H9 (cell line): Measurements from ENCODE around the gene WWC1. TPM values are rescaled to one million over a fixed set of nuclear protein-coding genes. Genes with fewer than 3 reads are reported as not detected.

Experiments
- DNase-seq: peaks from one replicate; pipeline ENCODE4 v3.0.0-alpha.2; 2017
- H2AFZ ChIP-seq: one replicate; pipeline ENCODE4 v1.6.1; 2013; ENCODE audit warnings: mild to moderate bottlenecking, low read length, control low read depth, moderate library complexity
- H2AK5ac ChIP-seq: 2 replicates; pipeline ENCODE4 v1.6.1; 2013; ENCODE audit warnings: low read length, control low read depth, mixed read lengths; ENCODE audit not compliant: insufficient read length
- H2BK120ac ChIP-seq: one replicate; pipeline ENCODE4 v1.6.1; 2013; ENCODE audit warnings: low read depth, mild to moderate bottlenecking, low read length, control low read depth, inconsistent platforms; ENCODE audit not compliant: poor library complexity, severe bottlenecking
- H2BK12ac ChIP-seq: 2 replicates; pipeline ENCODE4 v1.6.1; 2013; ENCODE audit warnings: low read length, control low read depth, mixed read lengths, low read depth; ENCODE audit not compliant: insufficient read length
- H2BK15ac ChIP-seq: 2 replicates; pipeline ENCODE4 v1.6.1; 2013; ENCODE audit warnings: low read depth, low read length, control low read depth
- H2BK20ac ChIP-seq: one replicate; pipeline ENCODE4 v1.6.1; 2013; ENCODE audit warnings: low read depth, mild to moderate bottlenecking, low read length, control low read depth, inconsistent platforms; ENCODE audit not compliant: poor library complexity, severe bottlenecking
- H2BK5ac ChIP-seq: 2 replicates; pipeline ENCODE4 v1.6.1; 2013; ENCODE audit warnings: low read length, control low read depth, mixed read lengths; ENCODE audit not compliant: insufficient read length
- H3K14ac ChIP-seq: 2 replicates; pipeline ENCODE4 v1.6.1; 2013; ENCODE audit warnings: low read length, control low read depth; ENCODE audit not compliant: insufficient read depth
- H3K18ac ChIP-seq: 2 replicates; pipeline ENCODE4 v1.6.1; 2013; ENCODE audit warnings: low read depth, mild to moderate bottlenecking, mixed read lengths, low read length, control low read depth; ENCODE audit not compliant: insufficient read length
- H3K23ac ChIP-seq: 2 replicates; pipeline ENCODE4 v1.6.1; 2013; ENCODE audit warnings: low read length, control low read depth, mixed read lengths, low read depth; ENCODE audit not compliant: insufficient read length
- H3K23me2 ChIP-seq: 2 replicates; pipeline ENCODE4 v1.6.1; 2013; ENCODE audit warnings: low read depth, mild to moderate bottlenecking, mixed read lengths, low read length, control low read depth; ENCODE audit not compliant: insufficient read length, poor library complexity, severe bottlenecking
- H3K27ac ChIP-seq: 2 replicates; pipeline ENCODE4 v1.5.1; 2013; ENCODE audit warnings: low read length, control low read depth, mixed read lengths, low read depth; ENCODE audit not compliant: insufficient read length
- H3K27me3 ChIP-seq: 2 replicates; pipeline ENCODE4 v1.6.1; 2013; ENCODE audit warnings: low read length, control low read depth, inconsistent platforms; ENCODE audit not compliant: insufficient read depth
- H3K4ac ChIP-seq: 2 replicates; pipeline ENCODE4 v1.6.1; 2013; ENCODE audit warnings: low read depth, mild to moderate bottlenecking, control low read depth, inconsistent platforms, low read length, moderate library complexity
- H3K4me1 ChIP-seq: 2 replicates; pipeline ENCODE4 v1.6.1; 2013; ENCODE audit warnings: low read length, control low read depth, inconsistent platforms; ENCODE audit not compliant: insufficient read depth
- H3K4me2 ChIP-seq: 2 replicates; pipeline ENCODE4 v1.6.1; 2013; ENCODE audit warnings: low read length, control low read depth, mixed read lengths; ENCODE audit not compliant: insufficient read length, insufficient read depth
- H3K56ac ChIP-seq: 2 replicates; pipeline ENCODE4 v1.6.1; 2013; ENCODE audit warnings: low read depth, mild to moderate bottlenecking, mixed read lengths, low read length, control low read depth; ENCODE audit not compliant: insufficient read length
- H3K79me1 ChIP-seq: 2 replicates; pipeline ENCODE4 v1.6.1; 2013; ENCODE audit warnings: low read depth, mild to moderate bottlenecking, moderate library complexity, low read length, control low read depth, inconsistent platforms; ENCODE audit not compliant: insufficient read depth, poor library complexity, severe bottlenecking
- H3K79me2 ChIP-seq: 2 replicates; pipeline ENCODE4 v1.6.1; 2013; ENCODE audit warnings: low read length, control low read depth, inconsistent platforms; ENCODE audit not compliant: insufficient read depth
- H3K9ac ChIP-seq: 2 replicates; pipeline ENCODE4 v1.6.1; 2013; ENCODE audit warnings: low read length, control low read depth, mixed read lengths; ENCODE audit not compliant: insufficient read length; ENCODE audit errors: extremely low read depth
- H3K9me3 ChIP-seq: one replicate; pipeline ENCODE4 v1.6.1; 2013; ENCODE audit warnings: low read depth, low read length, inconsistent platforms; ENCODE audit not compliant: control insufficient read depth
- H3T11ph ChIP-seq: one replicate; pipeline ENCODE4 v1.6.1; 2013; ENCODE audit warnings: mild to moderate bottlenecking, low read length, control low read depth, inconsistent platforms
- H4K20me1 ChIP-seq: one replicate; pipeline ENCODE4 v1.6.1; 2013; ENCODE audit not compliant: control insufficient read depth, insufficient read length, insufficient read depth
- H4K5ac ChIP-seq: 2 replicates; pipeline ENCODE4 v1.6.1; 2013; ENCODE audit warnings: low read depth, mild to moderate bottlenecking, mixed read lengths, low read length, control low read depth; ENCODE audit not compliant: insufficient read length
- H4K8ac ChIP-seq: replicated peaks from 2 replicates; pipeline ENCODE4 v1.6.1; 2013; ENCODE audit warnings: low read length, control low read depth, mixed read lengths, low read depth; ENCODE audit not compliant: insufficient read length
- H4K91ac ChIP-seq: 2 replicates; pipeline ENCODE4 v1.6.1; 2013; ENCODE audit warnings: low read depth, mild to moderate bottlenecking, moderate library complexity, mixed read lengths, low read length, control low read depth; ENCODE audit not compliant: insufficient read length
- H3K27ac Mint-ChIP-seq, 3 experiments: 2 replicates in 2 of 3; 3 replicates in 1 of 3; pipeline ENCODE4 v1.8.0; 2020 to 2021; ENCODE audit warnings: mixed read lengths in 3 of 3, mild to moderate bottlenecking in 1 of 3, moderate library complexity in 1 of 3
- H3K27me3 Mint-ChIP-seq: 2 replicates; pipeline ENCODE4 v1.8.0; 2021; ENCODE audit warnings: low read depth, mild to moderate bottlenecking, moderate library complexity, mixed read lengths
- H3K36me3 Mint-ChIP-seq, 3 experiments: 2 replicates in 2 of 3; 3 replicates in 1 of 3; pipeline ENCODE4 v1.8.0; 2020 to 2021; ENCODE audit warnings: low read depth in 3 of 3, mixed read lengths in 3 of 3; ENCODE audit not compliant: insufficient read depth in 1 of 3
- H3K4me1 Mint-ChIP-seq, 2 experiments: 2 replicates each; pipeline ENCODE4 v1.8.0; 2020; ENCODE audit warnings: mixed read lengths in 2 of 2
- H3K4me3 Mint-ChIP-seq, 2 experiments: 2 replicates in 1 of 2; 3 replicates in 1 of 2; pipeline ENCODE4 v1.8.0; 2020 to 2021; ENCODE audit warnings: mild to moderate bottlenecking in 2 of 2, mixed read lengths in 2 of 2, moderate library complexity in 1 of 2
- H3K9me3 Mint-ChIP-seq, 2 experiments: 2 replicates in 1 of 2; 3 replicates in 1 of 2; pipeline ENCODE4 v1.8.0; 2020; ENCODE audit warnings: mild to moderate bottlenecking in 2 of 2, mixed read lengths in 2 of 2, moderate library complexity in 1 of 2
- CTCF ChIP-seq: fragments of 200-600 bp; sonication (generic); conservative IDR thresholded peaks from 3 replicates; pipeline ENCODE4 v1.8.0; 2021; ENCODE audit warnings: antibody characterized with exemption, mild to moderate bottlenecking
- WGBS: extraction: QIAGEN DNeasy Blood & Tissue Kit; methylation state at CpG from one replicate; pipeline ENCODE4 v1.1.7; 2013; ENCODE audit warnings: missing lambda C conversion rate, low lambda C conversion rate, mixed read lengths; ENCODE audit not compliant: insufficient read length; ENCODE audit errors: extremely low coverage; 5-methylcytosine and 5-hydroxymethylcytosine counted together
- total RNA-seq: library from RNA; stranded (reverse); gene quantifications from 2 replicates; pipeline ENCODE4 v1.2.1, GENCODE V29; 2021

Gene WWC1
- total RNA-seq, 1 experiment from 2014 or later = 28.2 TPM

DNA sequence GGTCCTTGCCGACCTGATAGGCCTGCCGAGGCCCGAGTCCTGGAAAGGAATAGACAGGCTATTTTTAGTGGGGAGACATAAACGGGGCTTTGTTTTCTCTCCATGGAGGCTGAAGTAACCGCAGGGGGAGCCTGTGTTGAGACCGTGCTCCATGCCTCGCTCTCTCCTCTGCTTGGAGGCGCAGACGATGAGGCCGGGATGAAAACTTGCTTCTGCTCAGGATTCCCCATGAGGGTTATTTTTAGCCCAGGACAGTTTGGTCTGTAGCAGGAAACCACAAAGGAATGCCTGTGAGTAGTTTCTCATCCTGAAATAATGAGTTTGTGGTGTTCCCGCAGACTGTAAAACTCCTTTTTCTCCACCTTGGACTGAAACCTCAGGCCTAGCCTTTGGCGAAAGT lies 112.9 kb downstream of the WWC1 start:
- Histone ChIP-seq H2BK5ac (no peak overlapping the region), H3K56ac (no peak overlapping the region), H2AK5ac (no peak overlapping the region), H3K23ac (no peak overlapping the region), H3K79me2 (no peaks in the 10 kb centered on the region), H3K4me2 (no peak overlapping the region), H2BK12ac (no peak overlapping the region), H3K14ac (no peak overlapping the region), H3K9me3 (no peaks in the 10 kb centered on the region), H2BK120ac (no peak overlapping the region), H3K27me3 (no peaks in the 10 kb centered on the region), H3K18ac (no peak overlapping the region), H2BK20ac (no peak overlapping the region), H4K5ac (no peak overlapping the region), H4K20me1 (no peaks in the 10 kb centered on the region), H3K4me1 (no peaks in the 10 kb centered on the region), H3T11ph (no peak overlapping the region), H3K79me1 (no peaks in the 10 kb centered on the region), H3K9ac (no peak overlapping the region), H3K4ac (no peak overlapping the region), H2BK15ac (no peak overlapping the region), H2AFZ (no peak overlapping the region), H3K23me2 (no peaks in the 10 kb centered on the region), H3K27ac (no peak overlapping the region), H4K91ac (no peak overlapping the region), H4K8ac (no peak overlapping the region)
- TF ChIP-seq CTCF = no peak
- peak overlapping the region; percentile 53 to 76 (median 72); a peak in 5 of 7 replicates for H3K27ac Mint-ChIP-seq
- no CpG with 5 or more reads among the region's 12 CpGs for WGBS
- DNase-seq = no peak
- H3K4me3 Mint-ChIP-seq = no peak overlapping the region
- H3K9me3 Mint-ChIP-seq = no peaks in the 10 kb centered on the region
- no peaks in the 10 kb centered on the region for H3K27me3 Mint-ChIP-seq
- peaks cover 8 to 34% (median 30%) of the 10 kb centered on the region in 3 experiments for H3K36me3 Mint-ChIP-seq
- H3K4me1 Mint-ChIP-seq = peaks cover 10 to 18% of the 10 kb centered on the region in 2 experiments
